ENCODE results near the gene ZNF574. TPM values are rescaled to one million over a fixed set of nuclear protein-coding genes. Genes with fewer than 3 reads are reported as not detected.

The ZNF574 gene
- total RNA-seq, 1 experiment from 2014 or later = 22.4 TPM

- H3K27me3 Mint-ChIP-seq (ENCODE audit: insufficient read depth, unreplicated experiment) = peaks cover 3% of the 10 kb centered on the region
- H3K4me1 Mint-ChIP-seq (ENCODE audit: low read depth, unreplicated experiment) = peaks cover 5% of the 10 kb centered on the region
- no peak for TF ChIP-seq CTCF (IDR thresholded peaks at IDR 0.05; ENCODE audit: insufficient read depth in 1 of 2, low read depth in 1 of 2, low read length in 1 of 2, severe bottlenecking in 1 of 2, unreplicated experiment in 1 of 2)
- no peaks in the 10 kb centered on the region for H3K9me3 ChIP-seq
- H3K4me1 ChIP-seq = no peaks in the 10 kb centered on the region
- H3K9me3 Mint-ChIP-seq (ENCODE audit: unreplicated experiment) = no peaks in the 10 kb centered on the region
- H3K36me3 Mint-ChIP-seq (ENCODE audit: insufficient read depth, unreplicated experiment) = no peaks in the 10 kb centered on the region
- POLR2A ChIA-PET = no interaction called here
- no peak for DNase-seq
- no peak overlapping the region for H3K4me3 ChIP-seq (ENCODE audit: low read depth, low read length)
- H3K27me3 ChIP-seq (replicated peaks; ENCODE audit: control insufficient read depth, insufficient read depth, low read length) = no peaks in the 10 kb centered on the region; the same call in 1 of the 2 replicates
- H3K4me3 Mint-ChIP-seq (ENCODE audit: unreplicated experiment) = no peak overlapping the region
- no TSS peak for BruUV-seq (replicated peaks)
- no peak overlapping the region for H3K27ac Mint-ChIP-seq (ENCODE audit: unreplicated experiment)
- CTCF ChIA-PET = interaction anchor here (1.0 kb wide), 1 partner anchor 10 kb away, joined by 5 read pairs; no protein-coding TSS in a partner anchor
- H3K36me3 ChIP-seq (ENCODE audit: control insufficient read depth, insufficient read depth, low read length) = no peaks in the 10 kb centered on the region
- intact Hi-C loops (cut with micrococcal nuclease; ENCODE audit: unreplicated experiment) = no loop called here
Observed at GRCh38 chr19:42057846-42058245, 18.1 kb upstream of the ZNF574 start.

GRCh38 chr19:42059196-42059595 is 16.8 kb upstream of the ZNF574 start:
- BruUV-seq (replicated peaks) = no TSS peak
- no peak overlapping the region for H3K4me3 ChIP-seq (ENCODE audit: low read depth, low read length)
- H3K9me3 ChIP-seq = no peaks in the 10 kb centered on the region
- H3K27me3 ChIP-seq (replicated peaks; ENCODE audit: control insufficient read depth, insufficient read depth, low read length) = no peaks in the 10 kb centered on the region
- DNase-seq = no peak
- POLR2A ChIA-PET = interaction anchor here (0.6 kb wide), 1 partner anchor 38 kb away, joined by 3 read pairs; no protein-coding TSS in a partner anchor
- CTCF ChIA-PET = no interaction called here
- H3K36me3 Mint-ChIP-seq (ENCODE audit: insufficient read depth, unreplicated experiment) = no peaks in the 10 kb centered on the region
- no peak for TF ChIP-seq CTCF (IDR thresholded peaks at IDR 0.05; ENCODE audit: insufficient read depth in 1 of 2, low read depth in 1 of 2, low read length in 1 of 2, severe bottlenecking in 1 of 2, unreplicated experiment in 1 of 2)
- peaks cover 3% of the 10 kb centered on the region for H3K27me3 Mint-ChIP-seq (ENCODE audit: insufficient read depth, unreplicated experiment)
- H3K27ac Mint-ChIP-seq (ENCODE audit: unreplicated experiment) = no peak overlapping the region
- no peaks in the 10 kb centered on the region for H3K36me3 ChIP-seq (ENCODE audit: control insufficient read depth, insufficient read depth, low read length)
- no peak overlapping the region for H3K4me3 Mint-ChIP-seq (ENCODE audit: unreplicated experiment)
- H3K4me1 ChIP-seq = no peaks in the 10 kb centered on the region
- intact Hi-C loops (cut with micrococcal nuclease; ENCODE audit: unreplicated experiment) = no loop called here
- H3K4me1 Mint-ChIP-seq (ENCODE audit: low read depth, unreplicated experiment) = peaks cover 5% of the 10 kb centered on the region
- H3K9me3 Mint-ChIP-seq (ENCODE audit: unreplicated experiment) = no peaks in the 10 kb centered on the region

- no TSS peak for BruUV-seq (replicated peaks)
- Histone ChIP-seq H3K9me3 (no peaks in the 10 kb centered on the region), H3K4me1 (no peaks in the 10 kb centered on the region), H3K36me3 (ENCODE audit: control insufficient read depth, insufficient read depth, low read length) (no peaks in the 10 kb centered on the region), H3K4me3 (ENCODE audit: low read depth, low read length) (no peak overlapping the region), H3K27me3 (replicated peaks; ENCODE audit: control insufficient read depth, insufficient read depth, low read length) (no peaks in the 10 kb centered on the region)
- ChIA-PET POLR2A (no interaction called here), CTCF (interaction anchor here (0.7 kb wide), 2 partner anchors 31 to 159 kb away, joined by 3 read pairs; no protein-coding TSS in a partner anchor)
- no peak overlapping the region for H3K4me3 Mint-ChIP-seq (ENCODE audit: unreplicated experiment)
- DNase-seq = no peak
- no peak for TF ChIP-seq CTCF (IDR thresholded peaks at IDR 0.05; ENCODE audit: insufficient read depth in 1 of 2, low read depth in 1 of 2, low read length in 1 of 2, severe bottlenecking in 1 of 2, unreplicated experiment in 1 of 2)
- H3K36me3 Mint-ChIP-seq (ENCODE audit: insufficient read depth, unreplicated experiment) = no peaks in the 10 kb centered on the region
- no peak overlapping the region for H3K27ac Mint-ChIP-seq (ENCODE audit: unreplicated experiment)
- H3K27me3 Mint-ChIP-seq (ENCODE audit: insufficient read depth, unreplicated experiment) = peaks cover 7% of the 10 kb centered on the region
- H3K9me3 Mint-ChIP-seq (ENCODE audit: unreplicated experiment) = no peaks in the 10 kb centered on the region
- peaks cover 5% of the 10 kb centered on the region for H3K4me1 Mint-ChIP-seq (ENCODE audit: low read depth, unreplicated experiment)
- intact Hi-C loops (cut with micrococcal nuclease; ENCODE audit: unreplicated experiment) = no loop called here
Observed at GRCh38 chr19:42060117-42060516, 15.8 kb upstream of the ZNF574 start.

Measured in Caco-2 (cell line).